Measurements from ENCODE around the gene ELAVL3. TPM values are rescaled to one million over a fixed set of nuclear protein-coding genes. Genes with fewer than 3 reads are reported as not detected.

The ELAVL3 gene
- total RNA-seq, 2 experiments from 2014 or later: 0.66 TPM; not detected in 1

DNA sequence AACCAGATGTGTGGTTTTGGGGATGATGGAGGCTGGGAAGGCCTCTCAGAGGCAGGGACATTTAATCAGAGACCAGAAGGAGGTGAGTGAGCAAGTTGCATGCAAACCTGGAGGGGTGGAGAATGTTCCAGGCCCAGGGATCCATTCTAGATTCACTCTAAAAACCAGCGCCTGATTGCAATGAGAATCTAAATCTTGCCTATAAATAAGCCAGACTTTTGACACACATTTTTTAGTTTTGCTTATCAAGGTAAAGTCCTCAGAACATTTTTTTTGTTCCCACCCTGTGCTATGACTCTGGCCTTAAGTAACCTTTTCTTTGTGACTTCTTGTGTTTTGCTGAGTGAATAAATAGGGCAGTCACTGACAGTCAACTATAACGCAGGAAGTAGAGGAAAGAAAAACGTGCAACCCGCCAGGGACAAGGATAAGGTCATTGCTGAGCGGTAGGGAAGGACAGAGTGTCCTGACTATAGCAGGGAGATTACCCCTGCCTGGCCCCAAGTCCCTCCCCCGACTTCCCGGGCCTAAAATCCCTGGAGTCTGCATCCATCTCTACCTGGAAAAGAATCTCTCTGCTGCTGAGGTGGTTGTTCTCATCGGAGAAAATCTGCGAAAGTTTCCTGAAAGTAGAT lies 76.1 kb downstream of the ELAVL3 start:
- Histone ChIP-seq H3K27ac (ENCODE audit: low read depth in 1 of 2, low read length in 2 of 2) (no peak overlapping the region), H3K4me3 (ENCODE audit: low read length) (no peak overlapping the region), H3K9me3 (ENCODE audit: control insufficient read depth in 1 of 2, insufficient read depth in 1 of 2, low read length in 2 of 2) (peaks cover 0 to 4% of the 10 kb centered on the region in 2 experiments), H3K36me3 (ENCODE audit: insufficient read depth, low read length) (no peaks in the 10 kb centered on the region), H3K4me1 (ENCODE audit: insufficient read depth, low read length) (peaks cover 6% of the 10 kb centered on the region), H3K27me3 (ENCODE audit: control insufficient read depth in 1 of 2, insufficient read depth in 2 of 2, low read length in 2 of 2) (peaks cover 5 to 9% of the 10 kb centered on the region in 2 experiments)
- ChIA-PET POLR2A (no interaction called here), CTCF (no interaction called here)
- H3K27me3 Mint-ChIP-seq: peaks cover 28% of the 10 kb centered on the region
- ATAC-seq (ENCODE audit: poor library complexity) (no peak), DNase-seq (no peak)
- TF ChIP-seq, protein P1, sequence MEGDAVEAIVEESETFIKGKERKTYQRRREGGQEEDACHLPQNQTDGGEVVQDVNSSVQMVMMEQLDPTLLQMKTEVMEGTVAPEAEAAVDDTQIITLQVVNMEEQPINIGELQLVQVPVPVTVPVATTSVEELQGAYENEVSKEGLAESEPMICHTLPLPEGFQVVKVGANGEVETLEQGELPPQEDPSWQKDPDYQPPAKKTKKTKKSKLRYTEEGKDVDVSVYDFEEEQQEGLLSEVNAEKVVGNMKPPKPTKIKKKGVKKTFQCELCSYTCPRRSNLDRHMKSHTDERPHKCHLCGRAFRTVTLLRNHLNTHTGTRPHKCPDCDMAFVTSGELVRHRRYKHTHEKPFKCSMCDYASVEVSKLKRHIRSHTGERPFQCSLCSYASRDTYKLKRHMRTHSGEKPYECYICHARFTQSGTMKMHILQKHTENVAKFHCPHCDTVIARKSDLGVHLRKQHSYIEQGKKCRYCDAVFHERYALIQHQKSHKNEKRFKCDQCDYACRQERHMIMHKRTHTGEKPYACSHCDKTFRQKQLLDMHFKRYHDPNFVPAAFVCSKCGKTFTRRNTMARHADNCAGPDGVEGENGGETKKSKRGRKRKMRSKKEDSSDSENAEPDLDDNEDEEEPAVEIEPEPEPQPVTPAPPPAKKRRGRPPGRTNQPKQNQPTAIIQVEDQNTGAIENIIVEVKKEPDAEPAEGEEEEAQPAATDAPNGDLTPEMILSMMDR (IDR thresholded peaks at IDR 0.05): no peak
- no peak overlapping the region for H3K4me3 Mint-ChIP-seq
- H3K27ac Mint-ChIP-seq: no peak overlapping the region
- intact Hi-C loops (cut with DNase I, micrococcal nuclease): no loop called here
- no peaks in the 10 kb centered on the region for H3K4me1 Mint-ChIP-seq (ENCODE audit: low read depth)
- no peaks in the 10 kb centered on the region for H3K9me3 Mint-ChIP-seq
- H3K36me3 Mint-ChIP-seq (ENCODE audit: low read depth): no peaks in the 10 kb centered on the region

DNA sequence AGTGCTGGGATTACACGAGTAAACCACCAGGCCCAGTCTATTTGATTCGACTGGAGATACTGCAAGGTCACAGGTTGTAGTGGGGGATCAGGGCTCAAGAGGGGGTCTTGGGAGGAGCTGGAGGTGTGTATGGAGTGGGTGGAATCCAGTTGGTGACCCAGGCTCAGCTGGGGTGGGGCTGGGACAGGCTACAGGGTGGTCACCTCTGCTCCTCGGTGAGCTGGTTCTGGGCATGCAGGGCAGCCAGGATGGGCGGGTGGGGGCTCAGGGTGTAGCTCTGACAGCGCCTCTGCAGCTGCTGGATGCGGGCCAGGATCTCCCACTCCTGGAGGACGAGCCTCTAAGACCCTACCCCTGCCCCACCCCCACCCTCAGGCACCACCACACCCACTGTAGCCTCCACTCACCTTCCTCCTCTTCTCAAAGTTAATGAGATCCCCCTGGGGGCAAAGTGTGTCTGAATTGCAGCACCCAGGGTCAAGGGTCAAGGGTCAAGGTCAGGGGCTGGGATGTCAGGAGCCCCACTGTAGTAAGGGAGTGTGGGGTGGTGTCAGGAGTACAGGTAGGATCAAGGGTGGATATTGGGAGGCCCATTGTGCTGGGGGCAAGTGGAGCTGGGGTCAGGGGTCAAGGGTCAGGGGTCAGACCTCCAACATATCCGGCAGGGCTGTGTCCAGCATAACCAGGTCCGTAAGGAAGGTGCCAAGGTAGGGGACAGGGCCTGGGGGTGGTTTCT lies 78.9 kb downstream of the ELAVL3 start:
- ChIA-PET CTCF (no interaction called here), POLR2A (no interaction called here)
- no peak overlapping the region for H3K27ac Mint-ChIP-seq
- peaks cover 19% of the 10 kb centered on the region for H3K27me3 Mint-ChIP-seq
- no peaks in the 10 kb centered on the region for H3K36me3 ChIP-seq (ENCODE audit: insufficient read depth, low read length)
- H3K4me3 Mint-ChIP-seq: no peak overlapping the region
- H3K36me3 Mint-ChIP-seq (ENCODE audit: low read depth): no peaks in the 10 kb centered on the region
- no peak overlapping the region for H3K27ac ChIP-seq (ENCODE audit: low read depth in 1 of 2, low read length in 2 of 2)
- no peaks in the 10 kb centered on the region for H3K9me3 Mint-ChIP-seq
- DNase-seq (no peak), ATAC-seq (ENCODE audit: poor library complexity) (no peak)
- TF ChIP-seq, protein P1 (IDR thresholded peaks at IDR 0.05): no peak
- H3K27me3 ChIP-seq (ENCODE audit: control insufficient read depth in 1 of 2, insufficient read depth in 2 of 2, low read length in 2 of 2): peaks cover 4 to 5% of the 10 kb centered on the region in 2 experiments
- no peaks in the 10 kb centered on the region for H3K4me1 Mint-ChIP-seq (ENCODE audit: low read depth)
- intact Hi-C loops (cut with DNase I, micrococcal nuclease): no loop called here
- H3K9me3 ChIP-seq (ENCODE audit: control insufficient read depth in 1 of 2, insufficient read depth in 1 of 2, low read length in 2 of 2): peaks cover 0 to 4% of the 10 kb centered on the region in 2 experiments
- H3K4me1 ChIP-seq (ENCODE audit: insufficient read depth, low read length): peaks cover 6% of the 10 kb centered on the region
- no peak overlapping the region for H3K4me3 ChIP-seq (ENCODE audit: low read length)

Small RNAs within 50 kb of the gene (microRNA-seq; reads per million reads assigned to microRNA genes)
- gene MIR7974 (ENCODE audit: borderline microRNAs expressed, borderline replicate concordance): not detected

Other genes starting within 250 kb of the ELAVL3 start
- not detected for gene ANGPTL8, start 241.4 kb downstream of the ELAVL3 start, total RNA-seq
- under 1 TPM; 0.14 to 0.38 TPM for gene DOCK6, start 218.5 kb downstream of the ELAVL3 start, total RNA-seq
- not detected for gene TSPAN16, start 184.9 kb downstream of the ELAVL3 start, total RNA-seq
- 1 to 10 TPM; 1.2 to 2.2 TPM for gene RAB3D, start 141.4 kb downstream of the ELAVL3 start, total RNA-seq
- 10 to 100 TPM in 1 of 2 experiments, 1 to 10 TPM in 1; 8.8 to 10.4 TPM for gene TMEM205, start 134.8 kb downstream of the ELAVL3 start, total RNA-seq
- gene CCDC159, start 134.5 kb downstream of the ELAVL3 start, total RNA-seq: 10 to 100 TPM; 35.5 to 42.4 TPM
- gene PLPPR2, start 125.6 kb downstream of the ELAVL3 start, total RNA-seq: 1 to 10 TPM; 8.2 TPM
- 1 to 10 TPM; 2.6 to 2.7 TPM for gene SWSAP1, start 106.4 kb downstream of the ELAVL3 start, total RNA-seq
- 10 to 100 TPM; 10.9 to 11.3 TPM for gene EPOR, start 96.7 kb downstream of the ELAVL3 start, total RNA-seq
- not detected for gene RGL3, start 61.7 kb downstream of the ELAVL3 start, total RNA-seq
- gene ODAD3, start 45.9 kb downstream of the ELAVL3 start, total RNA-seq: not detected
- gene PRKCSH, start 45.4 kb downstream of the ELAVL3 start, total RNA-seq: 100 to 1,000 TPM; 257 to 260 TPM
- gene ZNF653, start 24.8 kb upstream of the ELAVL3 start, total RNA-seq: 1 to 10 TPM; 7.4 to 7.5 TPM
- 10 to 100 TPM; 27.2 to 27.4 TPM for gene ECSIT, start 48.1 kb upstream of the ELAVL3 start, total RNA-seq
- not detected for gene CNN1, start 57.8 kb upstream of the ELAVL3 start, total RNA-seq
- gene ELOF1, start 78.2 kb upstream of the ELAVL3 start, total RNA-seq: 10 to 100 TPM; 31.8 to 33.2 TPM
- 10 to 100 TPM; 13.4 to 15.3 TPM for gene ACP5, start 96.6 kb upstream of the ELAVL3 start, total RNA-seq
- 10 to 100 TPM; 11.7 to 12.7 TPM for gene ZNF627, start 116.4 kb upstream of the ELAVL3 start, total RNA-seq